Urinary bladder (tissue), 4 donors: Measurements from ENCODE around the gene KCNJ2. TPM values are rescaled to one million over a fixed set of nuclear protein-coding genes. Genes with fewer than 3 reads are reported as not detected.

Experiments used
- DNase-seq: peaks from one replicate; pipeline ENCODE4 v3.0.0-alpha.2; 2015; ENCODE audit errors: extremely low spot score
- H3K27ac ChIP-seq: one replicate; pipeline ENCODE4 v1.5.1; 2013; ENCODE audit warnings: low read depth, mild to moderate bottlenecking, moderate library complexity
- H3K36me3 ChIP-seq: one replicate; pipeline ENCODE4 v1.6.1; 2013; ENCODE audit warnings: mild to moderate bottlenecking, moderate library complexity; ENCODE audit not compliant: insufficient read depth
- H3K4me1 ChIP-seq: one replicate; pipeline ENCODE4 v1.6.1; 2013; ENCODE audit warnings: mild to moderate bottlenecking, moderate library complexity; ENCODE audit not compliant: insufficient read depth
- H3K4me3 ChIP-seq: one replicate; pipeline ENCODE4 v1.5.1; 2013; ENCODE audit warnings: low read depth, low read length
- WGBS: extraction: QIAGEN DNeasy Blood & Tissue Kit; methylation state at CpG from one replicate; pipeline ENCODE4 v1.1.7; 2013; 5-methylcytosine and 5-hydroxymethylcytosine counted together
- polyA plus RNA-seq: library from polyadenylated mRNA; stranded (reverse); fragments of 200-250 nt; gene quantifications from one replicate; pipeline ENCODE4 v1.2.3, GENCODE V29; 2013
- total RNA-seq: library from RNA; depleted of rRNA; stranded (reverse); fragments of >200 nt; gene quantifications from one replicate; pipeline ENCODE4 v1.2.3, GENCODE V29; 2014
- donor health status: healthy with polysubstance abuse.
- donor health status: healthy.

Gene KCNJ2
- total RNA-seq (9.1 TPM), polyA plus RNA-seq (0.84 TPM)

GRCh38 chr17:70168977-70169708, at the start of gene KCNJ2:
Gene KCNJ2, plus strand, starts transcription at chr17:70169532. Its CDS starts 5,508 bp downstream, at chr17:70175040.
- WGBS = under 1% methylated on average over 67 of the region's 67 CpGs
- Histone ChIP-seq H3K36me3 (no peaks in the 10 kb centered on the region), H3K4me3 (peak within 1 kb of the TSS; percentile 35), H3K27ac (no peak within 1 kb of the TSS), H3K4me1 (no peaks in the 10 kb centered on the region)
- peak; percentile 49 for DNase-seq

GRCh38 chr17:70119545-70119944, 49.8 kb upstream of the KCNJ2 start:
- Histone ChIP-seq H3K36me3 (no peaks in the 10 kb centered on the region), H3K4me1 (no peaks in the 10 kb centered on the region), H3K27ac (no peak overlapping the region), H3K4me3 (no peak overlapping the region)
- DNase-seq = no peak
- WGBS = 92% methylated on average over 1 of the region's 1 CpG

- no peaks in the 10 kb centered on the region for H3K36me3 ChIP-seq
- no peak overlapping the region for H3K27ac ChIP-seq
- H3K4me3 ChIP-seq = no peak overlapping the region
- WGBS = 82% methylated on average over 2 of the region's 2 CpGs
- no peak for DNase-seq
- no peaks in the 10 kb centered on the region for H3K4me1 ChIP-seq
Measured at GRCh38 chr17:70119983-70120382, 49.3 kb upstream of the KCNJ2 start.

GRCh38 chr17:70120425-70120824, 48.9 kb upstream of the KCNJ2 start:
- WGBS = 55% methylated on average over 4 of the region's 4 CpGs
- Histone ChIP-seq H3K36me3 (no peaks in the 10 kb centered on the region), H3K4me3 (no peak overlapping the region), H3K4me1 (no peaks in the 10 kb centered on the region), H3K27ac (no peak overlapping the region)
- no peak for DNase-seq

GRCh38 chr17:70121126-70121525, 48.2 kb upstream of the KCNJ2 start:
- 69% methylated on average over 3 of the region's 3 CpGs for WGBS
- no peaks in the 10 kb centered on the region for H3K4me1 ChIP-seq
- H3K36me3 ChIP-seq = no peaks in the 10 kb centered on the region
- H3K4me3 ChIP-seq = no peak overlapping the region
- no peak for DNase-seq
- no peak overlapping the region for H3K27ac ChIP-seq

GRCh38 chr17:70123193-70123592, 46.1 kb upstream of the KCNJ2 start:
- no peak for DNase-seq
- Histone ChIP-seq H3K36me3 (no peaks in the 10 kb centered on the region), H3K27ac (no peak overlapping the region), H3K4me1 (no peaks in the 10 kb centered on the region), H3K4me3 (no peak overlapping the region)
- 59% methylated on average over 2 of the region's 2 CpGs for WGBS

GRCh38 chr17:70124723-70125122, 44.6 kb upstream of the KCNJ2 start:
- H3K4me3 ChIP-seq = no peak overlapping the region

GRCh38 chr17:70127221-70127873, 42.0 kb upstream of the KCNJ2 start:
- Histone ChIP-seq H3K4me3 (no peak overlapping the region), H3K4me1 (no peaks in the 10 kb centered on the region), H3K36me3 (no peaks in the 10 kb centered on the region), H3K27ac (no peak overlapping the region)
- WGBS = 93% methylated on average over 6 of the region's 6 CpGs
- no peak for DNase-seq

More at GRCh38 chr17:70124723-70125122, 44.6 kb upstream of the KCNJ2 start:
- WGBS = 64% methylated on average over 3 of the region's 3 CpGs
- H3K4me1 ChIP-seq = no peaks in the 10 kb centered on the region
- no peak for DNase-seq
- no peaks in the 10 kb centered on the region for H3K36me3 ChIP-seq
- no peak overlapping the region for H3K27ac ChIP-seq

GRCh38 chr17:70128727-70129238, 40.5 kb upstream of the KCNJ2 start:
- Histone ChIP-seq H3K4me3 (no peak overlapping the region), H3K4me1 (no peaks in the 10 kb centered on the region), H3K27ac (no peak overlapping the region), H3K36me3 (no peaks in the 10 kb centered on the region)
- 98% methylated on average over 23 of the region's 23 CpGs for WGBS
- no peak for DNase-seq

GRCh38 chr17:70130289-70130688, 39.0 kb upstream of the KCNJ2 start:
- no peaks in the 10 kb centered on the region for H3K36me3 ChIP-seq
- H3K4me3 ChIP-seq = no peak overlapping the region
- DNase-seq = no peak
- H3K27ac ChIP-seq = no peak overlapping the region
- no peaks in the 10 kb centered on the region for H3K4me1 ChIP-seq
- 78% methylated on average over 3 of the region's 3 CpGs for WGBS

- H3K27ac ChIP-seq = no peak overlapping the region
- no peaks in the 10 kb centered on the region for H3K36me3 ChIP-seq
- H3K4me1 ChIP-seq = no peaks in the 10 kb centered on the region
- 97% methylated on average over 11 of the region's 11 CpGs for WGBS
- no peak overlapping the region for H3K4me3 ChIP-seq
- no peak for DNase-seq
Measured at GRCh38 chr17:70132505-70132904, 36.8 kb upstream of the KCNJ2 start.

- WGBS = 83% methylated on average over 8 of the region's 8 CpGs
- Histone ChIP-seq H3K4me3 (no peak overlapping the region), H3K4me1 (no peaks in the 10 kb centered on the region), H3K27ac (no peak overlapping the region), H3K36me3 (no peaks in the 10 kb centered on the region)
- DNase-seq = no peak
Measured at GRCh38 chr17:70134042-70134441, 35.3 kb upstream of the KCNJ2 start.

GRCh38 chr17:70134777-70135176, 34.6 kb upstream of the KCNJ2 start:
- Histone ChIP-seq H3K36me3 (no peaks in the 10 kb centered on the region), H3K27ac (no peak overlapping the region), H3K4me1 (no peaks in the 10 kb centered on the region), H3K4me3 (no peak overlapping the region)
- no peak for DNase-seq
- 95% methylated on average over 1 of the region's 1 CpG for WGBS

GRCh38 chr17:70136131-70136530, 33.2 kb upstream of the KCNJ2 start:
- no peaks in the 10 kb centered on the region for H3K36me3 ChIP-seq
- no peak for DNase-seq
- no peak overlapping the region for H3K27ac ChIP-seq
- no peak overlapping the region for H3K4me3 ChIP-seq
- WGBS = 82% methylated on average over 5 of the region's 5 CpGs
- no peaks in the 10 kb centered on the region for H3K4me1 ChIP-seq
